ENCODE data around the gene ZSWIM5. TPM values are rescaled to one million over a fixed set of nuclear protein-coding genes. Genes with fewer than 3 reads are reported as not detected.
"Not testable (repeated sequence)": the region's sequence is repeated elsewhere in the genome, so short reads cannot be mapped to it uniquely, and the experiment has no call there.

Gene ZSWIM5
- total RNA-seq, 5 donors from 2014 or later (not counting 1 experiment from before 2014, with no cell fraction given), result 1.6 to 4.0 (median 2.0) TPM

DNA sequence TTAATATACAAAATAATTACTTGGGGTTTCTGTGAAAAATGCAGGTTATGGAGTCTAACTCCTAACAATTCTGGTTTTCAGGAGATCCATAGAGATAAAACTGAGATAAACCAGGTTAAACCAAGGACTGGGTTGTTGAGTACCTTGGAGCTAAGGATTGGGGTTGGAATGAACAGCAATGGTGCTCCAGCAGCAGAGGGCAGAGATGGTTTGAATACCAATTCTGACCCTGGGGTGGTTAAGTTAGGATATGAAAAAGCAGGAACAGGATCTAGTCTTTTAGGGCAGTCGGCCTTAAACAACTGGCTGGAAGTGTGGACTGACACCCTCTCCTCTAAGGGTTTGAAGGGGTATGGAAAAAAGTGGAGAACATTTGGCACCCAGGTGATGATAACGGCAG, 141.3 kb downstream of the ZSWIM5 start:
- DNase-seq (no peak), ATAC-seq (replicated peaks in 1 of 4) (no peak)
- Histone ChIP-seq H3K27me3 (replicated peaks in 1 of 2; ENCODE audit: control insufficient read depth in 2 of 2, extremely low read depth in 1 of 2, insufficient read depth in 2 of 2, low read length in 1 of 2) (no peaks in the 10 kb centered on the region), H3K36me3 (ENCODE audit: control insufficient read depth in 2 of 2, extremely low read depth in 1 of 2, insufficient read depth in 1 of 2, low read length in 1 of 2) (no peaks in the 10 kb centered on the region), H3K9me3 (no peaks in the 10 kb centered on the region), H3K27ac (ENCODE audit: low read length) (no peak overlapping the region), H3K4me3 (ENCODE audit: control insufficient read depth in 1 of 2, extremely low read depth in 1 of 2, low read length in 1 of 2) (no peak overlapping the region), H3K4me1 (ENCODE audit: control insufficient read depth in 1 of 2, extremely low read depth in 1 of 2, insufficient read depth in 2 of 2, low read length in 2 of 2) (no peaks in the 10 kb centered on the region)
- Mint-ChIP-seq H3K27ac (no peak overlapping the region), H3K36me3 (no peaks in the 10 kb centered on the region), H3K4me1 (no peaks in the 10 kb centered on the region), H3K4me3 (no peak overlapping the region), H3K9me3 (no peaks in the 10 kb centered on the region), H3K27me3 (no peaks in the 10 kb centered on the region)
- ChIA-PET POLR2A (no interaction called here), CTCF (interaction anchor here in 1 of 2 donors (0.6 kb wide), 1 partner anchor 368 kb away, joined by 3 read pairs; no protein-coding TSS in a partner anchor)
- 100% methylated on average over 1 of the region's 2 CpGs for WGBS (ENCODE audit: insufficient coverage)

- H3K27ac ChIP-seq (ENCODE audit: low read length); POLR2A ChIA-PET; H3K27me3 Mint-ChIP-seq; H3K4me1 Mint-ChIP-seq; CTCF ChIA-PET; H3K4me1 ChIP-seq (ENCODE audit: control insufficient read depth in 1 of 2, extremely low read depth in 1 of 2, insufficient read depth in 2 of 2, low read length in 2 of 2); H3K9me3 Mint-ChIP-seq; H3K27ac Mint-ChIP-seq; H3K9me3 ChIP-seq; H3K36me3 ChIP-seq (ENCODE audit: control insufficient read depth in 2 of 2, extremely low read depth in 1 of 2, insufficient read depth in 1 of 2, low read length in 1 of 2); H3K27me3 ChIP-seq (replicated peaks in 1 of 2; ENCODE audit: control insufficient read depth in 2 of 2, extremely low read depth in 1 of 2, insufficient read depth in 2 of 2, low read length in 1 of 2); DNase-seq; H3K4me3 ChIP-seq (ENCODE audit: control insufficient read depth in 1 of 2, extremely low read depth in 1 of 2, low read length in 1 of 2); H3K36me3 Mint-ChIP-seq; ATAC-seq (replicated peaks in 1 of 4); H3K4me3 Mint-ChIP-seq: not testable (repeated sequence)
- no CpG with 5 or more reads among the region's 4 CpGs for WGBS (ENCODE audit: insufficient coverage)
Measured at GRCh38 chr1:45062463-45062862, 143.9 kb downstream of the ZSWIM5 start.

- Histone ChIP-seq H3K9me3 (no peaks in the 10 kb centered on the region), H3K4me3 (ENCODE audit: control insufficient read depth in 1 of 2, extremely low read depth in 1 of 2, low read length in 1 of 2) (no peak overlapping the region), H3K4me1 (ENCODE audit: control insufficient read depth in 1 of 2, extremely low read depth in 1 of 2, insufficient read depth in 2 of 2, low read length in 2 of 2) (no peaks in the 10 kb centered on the region), H3K27ac (ENCODE audit: low read length) (no peak overlapping the region), H3K27me3 (replicated peaks in 1 of 2; ENCODE audit: control insufficient read depth in 2 of 2, extremely low read depth in 1 of 2, insufficient read depth in 2 of 2, low read length in 1 of 2) (no peaks in the 10 kb centered on the region), H3K36me3 (ENCODE audit: control insufficient read depth in 2 of 2, extremely low read depth in 1 of 2, insufficient read depth in 1 of 2, low read length in 1 of 2) (no peaks in the 10 kb centered on the region)
- ChIA-PET POLR2A (interaction anchor here (0.5 to 0.6 kb wide), 3 partner anchors 199 to 343 kb away, joined by 3 to 6 read pairs (median 4); no protein-coding TSS in a partner anchor), CTCF (interaction anchor here in 1 of 2 donors (0.6 kb wide), 1 partner anchor 534 kb away, joined by 5 read pairs; no protein-coding TSS in a partner anchor)
- Mint-ChIP-seq H3K36me3 (peaks cover 14% of the 10 kb centered on the region), H3K9me3 (no peaks in the 10 kb centered on the region), H3K4me3 (no peak overlapping the region), H3K27ac (no peak overlapping the region), H3K4me1 (no peaks in the 10 kb centered on the region), H3K27me3 (no peaks in the 10 kb centered on the region)
- WGBS (ENCODE audit: insufficient coverage), result no CpG with 5 or more reads among the region's 2 CpGs
- ATAC-seq (replicated peaks in 1 of 4) (no peak), DNase-seq (no peak)
Measured at GRCh38 chr1:45059829-45060228, 146.6 kb downstream of the ZSWIM5 start.

- Mint-ChIP-seq H3K4me1 (peaks cover 0 to 4% (median 0%) of the 10 kb centered on the region in 3 donors), H3K36me3 (peaks cover 14% of the 10 kb centered on the region), H3K27me3 (no peaks in the 10 kb centered on the region), H3K4me3 (no peak overlapping the region), H3K9me3 (no peaks in the 10 kb centered on the region), H3K27ac (no peak overlapping the region)
- ATAC-seq (replicated peaks in 1 of 4), result no peak
- DNase-seq, result no peak
- CTCF ChIA-PET, result no interaction called here
- no peak overlapping the region for H3K4me3 ChIP-seq (ENCODE audit: control insufficient read depth in 1 of 2, extremely low read depth in 1 of 2, low read length in 1 of 2)
- H3K27ac ChIP-seq (ENCODE audit: low read length), result no peak overlapping the region
- 100% methylated on average over 1 of the region's 1 CpG for WGBS (ENCODE audit: insufficient coverage)
- H3K36me3 ChIP-seq (ENCODE audit: control insufficient read depth in 2 of 2, extremely low read depth in 1 of 2, insufficient read depth in 1 of 2, low read length in 1 of 2), result no peaks in the 10 kb centered on the region
- H3K27me3 ChIP-seq (replicated peaks in 1 of 2; ENCODE audit: control insufficient read depth in 2 of 2, extremely low read depth in 1 of 2, insufficient read depth in 2 of 2, low read length in 1 of 2), result no peaks in the 10 kb centered on the region
- H3K4me1 ChIP-seq (ENCODE audit: control insufficient read depth in 1 of 2, extremely low read depth in 1 of 2, insufficient read depth in 2 of 2, low read length in 2 of 2), result no peaks in the 10 kb centered on the region
- POLR2A ChIA-PET, result no interaction called here
- H3K9me3 ChIP-seq, result no peaks in the 10 kb centered on the region
Measured at GRCh38 chr1:45057542-45057941, 148.9 kb downstream of the ZSWIM5 start.

GRCh38 chr1:45051005-45051772, 155.2 kb downstream of the ZSWIM5 start:
- Mint-ChIP-seq H3K4me3 (peak overlapping the region; percentile 66 to 77 (median 72)), H3K4me1 (peaks cover 14 to 23% (median 20%) of the 10 kb centered on the region in 3 donors), H3K27ac (peak overlapping the region; percentile 93 to 96), H3K36me3 (peaks cover 8% of the 10 kb centered on the region), H3K9me3 (no peaks in the 10 kb centered on the region), H3K27me3 (no peaks in the 10 kb centered on the region)
- no CpG with 5 or more reads among the region's 2 CpGs for WGBS (ENCODE audit: insufficient coverage)
- ATAC-seq (replicated peaks in 1 of 4) (peak; percentile 66 to 83 (median 74)), DNase-seq (peak in 3 of 35 experiments; percentile 3 to 34 (median 6))
- Histone ChIP-seq H3K9me3 (no peaks in the 10 kb centered on the region), H3K4me1 (ENCODE audit: control insufficient read depth in 1 of 2, extremely low read depth in 1 of 2, insufficient read depth in 2 of 2, low read length in 2 of 2) (peaks cover 9 to 11% of the 10 kb centered on the region in 2 experiments), H3K27ac (ENCODE audit: low read length) (peak overlapping the region; percentile 71), H3K4me3 (ENCODE audit: control insufficient read depth in 1 of 2, extremely low read depth in 1 of 2, low read length in 1 of 2) (peak overlapping the region; percentile 31 to 39), H3K27me3 (replicated peaks in 1 of 2; ENCODE audit: control insufficient read depth in 2 of 2, extremely low read depth in 1 of 2, insufficient read depth in 2 of 2, low read length in 1 of 2) (no peaks in the 10 kb centered on the region), H3K36me3 (ENCODE audit: control insufficient read depth in 2 of 2, extremely low read depth in 1 of 2, insufficient read depth in 1 of 2, low read length in 1 of 2) (no peaks in the 10 kb centered on the region)
- CTCF ChIA-PET, result interaction anchor here (0.6 to 1.2 kb wide), 4 partner anchors 9 to 542 kb away, joined by 3 to 6 read pairs (median 4); partner anchors contain the start of gene HECTD3 (in 1 of the 2)
- POLR2A ChIA-PET, result interaction anchor here in 1 of 2 donors (0.5 to 0.6 kb wide), 2 partner anchors 65 to 297 kb away, joined by 3 read pairs; no protein-coding TSS in a partner anchor

DNA sequence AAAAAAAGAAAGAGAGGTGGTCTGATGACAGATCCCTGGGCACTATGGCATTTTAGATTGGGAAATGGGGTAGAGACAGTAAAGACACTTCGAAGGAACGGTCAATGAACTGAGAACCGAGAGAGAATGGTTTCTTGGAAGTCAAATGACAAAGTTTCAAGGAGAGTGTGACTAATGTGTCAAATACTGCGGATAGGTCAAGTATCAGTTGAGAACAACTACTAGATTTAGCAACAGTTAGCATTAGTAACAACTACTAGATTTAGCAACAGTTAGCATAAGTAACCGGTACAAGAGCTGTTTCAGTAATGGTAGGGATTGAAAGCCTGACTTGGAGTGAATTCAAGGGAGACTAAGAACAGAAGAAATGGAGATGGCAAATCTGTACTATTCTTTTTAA, 159.4 kb downstream of the ZSWIM5 start:
- no peaks in the 10 kb centered on the region for H3K27me3 ChIP-seq (replicated peaks in 1 of 2; ENCODE audit: control insufficient read depth in 2 of 2, extremely low read depth in 1 of 2, insufficient read depth in 2 of 2, low read length in 1 of 2)
- H3K36me3 Mint-ChIP-seq, result peaks cover 11% of the 10 kb centered on the region
- peaks cover 14 to 20% (median 19%) of the 10 kb centered on the region in 3 donors for H3K4me1 Mint-ChIP-seq
- no peaks in the 10 kb centered on the region for H3K36me3 ChIP-seq (ENCODE audit: control insufficient read depth in 2 of 2, extremely low read depth in 1 of 2, insufficient read depth in 1 of 2, low read length in 1 of 2)
- no peak overlapping the region for H3K27ac Mint-ChIP-seq
- H3K9me3 ChIP-seq, result no peaks in the 10 kb centered on the region
- no peak overlapping the region for H3K27ac ChIP-seq (ENCODE audit: low read length)
- WGBS (ENCODE audit: insufficient coverage), result 94% methylated on average over 3 of the region's 5 CpGs
- ATAC-seq (replicated peaks in 1 of 4), result no peak
- H3K4me3 ChIP-seq (ENCODE audit: control insufficient read depth in 1 of 2, extremely low read depth in 1 of 2, low read length in 1 of 2), result no peak overlapping the region
- ChIA-PET POLR2A (no interaction called here), CTCF (no interaction called here)
- no peak for DNase-seq
- no peaks in the 10 kb centered on the region for H3K9me3 Mint-ChIP-seq
- H3K4me1 ChIP-seq (ENCODE audit: control insufficient read depth in 1 of 2, extremely low read depth in 1 of 2, insufficient read depth in 2 of 2, low read length in 2 of 2), result peaks cover 9 to 11% of the 10 kb centered on the region in 2 experiments
- H3K27me3 Mint-ChIP-seq, result no peaks in the 10 kb centered on the region
- no peak overlapping the region for H3K4me3 Mint-ChIP-seq

Data from T-cell (primary cell).